GM11168 (cell line): Measurements from ENCODE around the gene UGT1A9.
"Not testable (repeated sequence)": the region's sequence is repeated elsewhere in the genome, so short reads cannot be mapped to it uniquely, and the experiment has no call there.

Source experiments
- in situ Hi-C: fragments of 300-500 bp; cut with MboI; formaldehyde crosslinking; loops from one replicate; pipeline ENCODE4 v1.12.0; 2022; ENCODE audit warnings: low sequenced_read_pairs; ENCODE audit not compliant: unreplicated experiment

The UGT1A9 gene

DNA sequence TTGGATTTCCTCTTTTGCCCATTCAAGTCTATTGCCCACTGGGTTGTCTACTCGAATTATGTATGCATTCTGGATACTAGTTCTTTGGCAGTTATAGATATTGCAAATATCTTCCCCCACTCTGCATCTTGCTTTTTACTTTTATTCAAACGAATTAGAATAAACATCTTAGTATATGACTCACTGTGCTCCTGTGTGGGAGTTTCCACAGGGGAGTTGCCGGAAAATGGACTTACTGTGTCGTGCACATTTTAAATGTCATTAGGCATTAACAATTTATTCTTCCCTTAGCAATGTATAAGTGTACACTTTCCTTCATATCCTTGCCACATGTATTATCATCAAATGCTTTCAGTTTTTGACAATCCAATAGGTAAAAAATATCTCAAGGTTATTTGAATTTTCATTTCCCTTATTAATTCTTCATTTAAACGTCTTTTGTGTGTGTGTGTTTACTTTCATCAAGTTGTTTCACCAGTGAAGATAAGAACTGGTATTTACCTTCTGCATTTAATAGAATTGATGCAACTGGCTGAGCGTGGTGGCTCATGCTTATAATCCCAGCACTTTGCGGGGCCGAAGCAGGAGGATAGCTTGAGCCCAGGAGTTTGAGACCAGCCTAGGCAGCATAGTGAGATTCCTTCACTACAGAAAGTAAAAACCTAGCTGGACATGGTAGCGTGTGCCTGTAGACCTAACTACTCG is 36.4 kb downstream of the UGT1A9 start:
- in situ Hi-C loops = no loop called here

DNA sequence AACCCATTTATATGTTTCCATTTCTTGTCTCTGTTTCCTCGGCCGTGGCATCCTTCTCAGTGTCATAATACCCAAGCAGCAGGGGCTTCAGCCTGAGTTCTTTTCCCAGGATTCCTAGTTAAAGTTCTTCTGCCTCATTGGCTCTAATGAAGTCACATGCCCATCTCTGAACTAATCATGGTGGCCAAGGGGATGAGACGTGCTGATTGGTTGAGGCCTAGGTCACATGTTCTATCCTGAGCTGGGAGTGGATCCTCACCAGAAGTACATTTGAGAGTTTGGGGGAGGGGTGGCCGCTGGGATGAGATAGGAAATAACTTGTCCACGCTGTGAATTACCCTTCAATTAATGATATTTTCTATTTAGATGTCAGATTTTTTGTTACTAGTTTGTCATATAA is 37.2 kb downstream of the UGT1A9 start:
- in situ Hi-C loops = no loop called here

DNA sequence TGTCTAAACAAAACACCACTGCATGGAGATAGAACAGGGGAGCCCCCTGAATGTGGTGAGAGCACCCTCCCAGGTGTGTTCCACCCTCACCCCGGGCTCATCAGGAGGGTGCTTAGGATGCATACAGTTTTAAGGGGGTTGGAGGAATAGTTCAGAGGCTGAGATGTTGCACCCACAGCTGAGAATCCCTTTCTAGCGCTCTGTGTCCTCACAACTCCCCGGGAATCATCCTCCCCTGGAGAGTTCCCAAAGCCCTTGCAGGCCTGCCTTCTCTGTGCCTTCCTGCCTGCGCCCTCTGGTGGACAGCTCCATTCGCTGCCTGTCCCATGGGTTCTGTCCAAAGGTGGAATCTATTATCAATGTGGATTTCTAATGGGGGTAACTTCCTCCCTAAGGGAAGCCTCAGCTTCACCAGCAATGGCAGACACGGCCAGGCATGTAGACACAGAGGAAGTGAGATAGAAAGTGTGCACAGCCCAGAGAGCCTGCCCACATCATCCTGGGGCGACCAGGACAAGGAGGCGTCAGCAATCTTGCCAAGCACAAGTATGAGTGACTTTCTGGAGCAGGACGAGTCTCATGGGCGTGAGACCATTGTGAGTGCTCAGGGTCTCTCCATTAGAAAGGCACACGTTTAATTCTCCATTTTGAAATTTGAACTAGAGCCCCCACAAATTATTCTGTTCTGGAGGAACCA is 39.8 kb downstream of the UGT1A9 start:
- in situ Hi-C loops = loop anchor here (10.0 kb wide), 1 partner anchor 227 kb away; no protein-coding TSS in a partner anchor

DNA sequence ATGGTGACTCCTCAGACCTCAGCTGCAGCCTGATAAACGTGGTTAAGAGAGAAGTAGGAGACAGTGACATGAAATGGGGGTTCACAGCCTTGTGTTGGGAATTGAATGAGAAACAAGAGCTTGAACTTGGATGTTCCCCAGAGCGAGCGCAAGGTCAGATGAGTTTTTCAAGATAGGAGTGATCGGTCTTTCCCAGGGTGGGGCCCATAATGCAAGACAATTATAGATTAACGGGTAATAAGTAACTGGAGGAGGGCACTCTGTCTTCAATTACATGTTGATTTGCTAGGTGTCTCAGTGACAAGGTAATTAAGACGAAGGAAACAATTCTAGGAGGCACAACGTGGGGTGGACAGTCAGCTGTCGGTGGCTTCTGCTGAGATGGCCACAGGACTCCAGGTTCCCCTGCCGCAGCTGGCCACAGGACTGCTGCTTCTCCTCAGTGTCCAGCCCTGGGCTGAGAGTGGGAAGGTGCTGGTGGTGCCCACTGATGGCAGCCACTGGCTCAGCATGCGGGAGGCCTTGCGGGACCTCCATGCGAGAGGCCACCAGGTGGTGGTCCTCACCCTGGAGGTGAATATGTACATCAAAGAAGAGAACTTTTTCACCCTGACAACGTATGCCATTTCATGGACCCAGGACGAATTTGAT is 41.0 kb downstream of the UGT1A9 start, which contains the start of gene UGT1A5:
Gene UGT1A5 (plus strand): TSS at position 297 of the 651 bp plus-strand sequence. CDS start 85 bp downstream, at position 382.
- in situ Hi-C loops = loop anchor here (10.0 kb wide), 1 partner anchor 228 kb away; no protein-coding TSS in a partner anchor

DNA sequence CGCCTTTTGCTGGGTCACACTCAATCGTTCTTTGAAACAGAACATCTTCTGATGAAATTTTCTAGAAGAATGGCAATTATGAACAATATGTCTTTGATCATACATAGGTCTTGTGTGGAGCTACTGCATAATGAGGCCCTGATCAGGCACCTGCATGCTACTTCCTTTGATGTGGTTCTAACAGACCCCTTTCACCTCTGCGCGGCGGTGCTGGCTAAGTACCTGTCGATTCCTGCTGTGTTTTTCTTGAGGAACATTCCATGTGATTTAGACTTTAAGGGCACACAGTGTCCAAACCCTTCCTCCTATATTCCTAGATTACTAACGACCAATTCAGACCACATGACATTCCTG is 41.5 kb downstream of the UGT1A9 start:
- in situ Hi-C loops = loop anchor here (10.0 kb wide), 1 partner anchor 228 kb away; no protein-coding TSS in a partner anchor

DNA sequence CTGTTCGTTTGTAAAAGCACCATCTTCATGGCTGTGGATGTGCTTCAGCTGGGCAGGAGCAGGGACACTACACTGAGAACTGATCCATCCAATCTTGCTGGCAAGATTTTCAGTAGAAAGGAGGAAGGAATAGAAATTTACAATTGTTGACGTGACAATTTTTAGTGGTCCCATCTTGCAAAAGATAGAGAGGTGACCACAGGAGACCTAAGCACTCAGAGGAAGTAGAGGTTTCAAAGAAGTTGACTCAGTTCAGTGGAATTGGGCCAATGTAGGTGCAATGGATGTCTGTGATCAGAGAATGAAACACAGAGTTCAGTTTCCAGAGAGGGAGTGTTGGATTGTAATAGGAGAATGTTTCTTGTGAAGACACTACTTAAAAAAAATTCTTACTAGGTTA is 42.4 kb downstream of the UGT1A9 start:
- in situ Hi-C loops = loop anchor here (10.0 kb wide), 1 partner anchor 229 kb away; no protein-coding TSS in a partner anchor

DNA sequence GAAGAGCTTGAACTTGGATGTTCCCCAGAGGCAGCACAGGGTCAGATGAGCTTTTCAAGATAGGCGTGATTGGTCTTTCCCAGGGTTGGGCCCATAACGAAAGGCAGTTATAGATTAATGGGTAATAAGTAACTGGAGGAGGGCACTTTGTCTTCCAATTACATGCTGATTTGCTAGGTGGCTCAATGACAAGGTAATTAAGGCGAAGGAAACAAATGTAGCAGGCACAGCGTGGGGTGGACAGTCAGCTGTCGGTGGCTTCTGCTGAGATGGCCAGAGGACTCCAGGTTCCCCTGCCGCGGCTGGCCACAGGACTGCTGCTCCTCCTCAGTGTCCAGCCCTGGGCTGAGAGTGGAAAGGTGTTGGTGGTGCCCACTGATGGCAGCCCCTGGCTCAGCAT is 46.9 kb downstream of the UGT1A9 start, which contains the start of gene UGT1A4:
Gene UGT1A4 (plus strand): TSS at position 185 of the 400 bp plus-strand sequence. CDS start 85 bp downstream, at position 270.
- in situ Hi-C loops = loop anchor here (10.0 kb wide), 1 partner anchor 234 kb away; no protein-coding TSS in a partner anchor

DNA sequence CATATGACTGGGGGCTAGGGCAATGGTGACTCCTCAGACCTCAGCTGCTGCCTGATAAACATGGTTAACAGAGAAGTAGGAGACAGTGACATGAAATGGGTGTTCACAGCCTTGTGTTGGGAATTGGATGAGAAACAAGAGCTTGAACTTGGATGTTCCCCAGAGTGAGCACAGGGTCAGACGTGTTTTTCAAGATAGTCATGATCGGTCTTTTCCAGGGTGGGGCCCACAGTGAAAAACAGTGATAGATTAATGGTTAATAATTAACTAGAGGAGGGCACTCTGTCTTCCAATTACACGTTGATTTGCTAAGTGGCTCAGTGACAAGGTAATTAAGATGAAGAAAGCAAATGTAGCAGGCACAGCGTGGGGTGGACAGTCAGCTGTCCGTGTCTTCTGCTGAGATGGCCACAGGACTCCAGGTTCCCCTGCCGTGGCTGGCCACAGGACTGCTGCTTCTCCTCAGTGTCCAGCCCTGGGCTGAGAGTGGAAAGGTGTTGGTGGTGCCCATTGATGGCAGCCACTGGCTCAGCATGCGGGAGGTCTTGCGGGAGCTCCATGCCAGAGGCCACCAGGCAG is 57.1 kb downstream of the UGT1A9 start, which contains the start of gene UGT1A3:
Gene UGT1A3 (plus strand): TSS at position 320 of the 579 bp plus-strand sequence. CDS start 85 bp downstream, at position 405.
- in situ Hi-C loops = no loop called here

DNA sequence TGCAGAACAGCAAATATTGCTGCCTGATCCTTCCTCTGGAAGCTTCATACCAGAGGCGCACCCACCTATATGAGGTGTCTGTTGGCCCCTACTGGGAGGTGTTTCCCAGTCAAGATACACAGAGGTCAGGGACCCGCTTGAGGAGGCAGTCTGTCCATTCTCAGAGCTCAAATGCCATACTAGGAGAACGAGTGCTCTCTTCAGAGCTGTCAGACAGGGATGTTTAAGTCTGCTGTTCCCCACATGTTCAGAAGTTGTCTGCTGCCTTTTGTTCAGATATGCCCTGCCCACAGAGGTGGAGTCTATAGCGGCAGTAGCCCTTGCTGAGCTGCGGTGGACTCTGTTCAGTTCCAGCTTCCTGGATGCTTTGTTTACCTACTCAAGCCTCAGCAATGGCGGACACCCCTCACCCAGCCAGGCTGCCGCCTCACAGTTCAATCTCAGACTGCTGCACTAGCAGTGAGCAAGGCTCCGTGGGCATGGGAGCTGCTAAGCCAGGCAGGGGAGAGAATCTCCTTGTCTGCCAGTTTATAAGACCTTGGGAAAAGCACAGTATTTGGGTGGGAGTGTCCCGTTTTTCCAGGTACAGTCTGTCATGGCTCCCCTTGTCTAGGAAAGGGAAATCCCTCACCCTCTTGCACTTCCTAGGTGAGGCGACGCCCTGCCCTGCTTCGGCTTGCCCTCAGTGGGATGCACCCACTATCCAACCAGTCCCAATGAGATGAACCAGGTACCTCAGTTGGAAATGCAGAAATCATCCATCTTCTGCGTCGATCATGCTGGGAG is 65.4 kb downstream of the UGT1A9 start:
- in situ Hi-C loops = not testable (repeated sequence)

DNA sequence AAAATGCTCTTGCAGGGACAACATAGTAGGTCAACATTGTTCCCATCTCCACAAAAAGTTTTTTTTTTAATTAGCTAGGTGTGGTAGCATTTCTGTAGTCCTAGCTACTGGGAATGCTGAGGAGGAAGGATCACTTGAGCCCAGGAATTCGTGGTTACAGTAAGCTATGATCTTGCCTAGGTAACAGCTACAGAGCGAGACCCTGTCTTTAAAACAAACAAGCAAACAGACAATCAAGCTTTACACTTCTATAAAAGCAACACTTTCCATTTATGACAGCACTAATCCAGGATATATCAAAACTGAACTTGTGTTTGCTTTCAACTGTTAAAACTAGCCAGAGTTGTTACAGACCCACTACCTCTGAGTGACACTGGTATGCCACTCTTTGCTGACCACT is 69.2 kb downstream of the UGT1A9 start:
- in situ Hi-C loops = no loop called here

DNA sequence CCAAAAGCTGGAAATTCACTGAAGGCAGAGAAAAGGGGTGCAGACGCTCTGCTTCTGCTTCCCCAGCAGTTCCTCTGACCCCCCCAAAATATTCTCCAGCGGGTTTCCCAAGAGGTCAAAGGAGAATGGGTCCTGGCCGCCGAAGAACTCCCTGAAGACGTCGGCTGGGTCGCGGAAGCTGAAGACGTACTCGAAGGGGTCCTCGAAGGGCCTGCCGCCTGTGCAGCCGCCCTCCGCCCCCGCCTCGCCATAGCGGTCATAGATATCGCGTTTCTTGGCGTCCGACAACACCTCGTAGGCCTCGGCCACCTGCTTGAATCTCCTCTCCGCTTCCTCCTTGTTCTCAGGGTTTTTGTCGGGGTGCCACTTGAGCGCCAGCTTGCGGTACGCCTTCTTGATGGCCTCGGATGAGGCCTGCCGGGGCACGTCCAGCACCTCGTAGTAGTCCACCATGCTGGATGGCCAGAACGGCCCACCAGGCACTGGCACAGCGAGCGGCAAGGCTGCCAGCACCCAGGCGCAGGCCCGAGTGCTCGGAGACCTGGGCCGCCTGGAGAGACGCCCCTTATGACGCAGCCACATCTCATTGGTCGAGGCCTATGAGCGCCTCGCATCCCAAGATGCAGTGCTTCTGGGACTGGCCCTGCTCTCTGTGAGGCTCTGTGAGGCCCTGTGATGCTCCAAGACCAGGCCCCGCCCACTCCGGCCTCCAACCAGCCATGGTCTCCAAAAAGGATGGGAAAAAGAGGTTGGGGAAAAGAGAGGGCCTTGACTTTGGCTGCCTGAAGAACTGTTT is 72.0 kb downstream of the UGT1A9 start:
- in situ Hi-C loops = no loop called here

DNA sequence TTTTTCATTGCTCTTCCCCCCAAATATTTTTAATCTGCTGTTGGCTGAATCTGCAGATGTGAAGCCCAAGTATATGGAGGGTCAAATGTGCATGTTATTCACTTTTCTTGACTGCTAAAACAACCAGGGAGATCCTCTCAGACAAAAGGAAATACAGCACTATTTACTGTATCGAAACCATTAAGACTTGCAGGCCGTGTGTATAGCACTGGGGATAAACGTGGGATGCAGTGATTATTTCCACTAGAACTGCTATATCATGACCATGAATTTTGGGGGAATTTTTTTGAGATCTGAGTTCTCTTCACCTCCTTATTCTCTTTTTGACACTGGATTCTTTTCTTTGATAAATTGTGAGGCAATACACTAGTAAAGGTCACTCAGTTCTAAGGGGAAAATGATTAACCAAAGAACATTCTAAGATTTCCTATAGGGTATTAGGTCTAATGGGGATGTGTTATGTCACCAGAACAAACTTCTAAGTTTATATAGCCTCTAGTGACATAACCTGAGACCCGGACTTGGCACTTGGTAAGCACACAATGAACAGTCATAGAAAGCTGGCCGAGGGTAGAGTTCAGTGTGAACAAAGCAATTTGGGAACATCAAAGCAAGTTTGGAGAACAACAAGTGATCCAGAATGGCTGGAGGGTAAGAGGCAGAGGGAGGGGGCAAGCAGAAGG is 73.5 kb downstream of the UGT1A9 start:
- in situ Hi-C loops = no loop called here

DNA sequence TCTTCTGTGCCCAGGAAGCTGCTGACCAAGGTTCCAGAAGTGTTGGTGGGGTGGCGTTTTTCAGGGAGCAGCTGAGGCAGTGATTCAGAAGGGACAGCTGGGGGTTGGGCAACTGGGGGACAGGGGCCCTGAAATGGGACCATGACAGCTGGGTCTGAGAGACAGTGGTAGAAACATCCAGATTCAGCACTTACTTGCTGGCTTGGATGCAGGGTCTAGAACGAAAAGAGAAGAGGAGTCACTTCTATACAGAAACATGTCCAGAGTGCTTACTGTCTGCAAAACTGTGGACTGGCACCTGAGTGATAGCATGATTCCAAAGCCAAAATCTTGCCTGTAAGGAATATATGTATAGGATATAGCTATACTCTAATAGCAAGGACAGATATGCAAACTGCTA is 74.1 kb downstream of the UGT1A9 start:
- in situ Hi-C loops = not testable (repeated sequence)

DNA sequence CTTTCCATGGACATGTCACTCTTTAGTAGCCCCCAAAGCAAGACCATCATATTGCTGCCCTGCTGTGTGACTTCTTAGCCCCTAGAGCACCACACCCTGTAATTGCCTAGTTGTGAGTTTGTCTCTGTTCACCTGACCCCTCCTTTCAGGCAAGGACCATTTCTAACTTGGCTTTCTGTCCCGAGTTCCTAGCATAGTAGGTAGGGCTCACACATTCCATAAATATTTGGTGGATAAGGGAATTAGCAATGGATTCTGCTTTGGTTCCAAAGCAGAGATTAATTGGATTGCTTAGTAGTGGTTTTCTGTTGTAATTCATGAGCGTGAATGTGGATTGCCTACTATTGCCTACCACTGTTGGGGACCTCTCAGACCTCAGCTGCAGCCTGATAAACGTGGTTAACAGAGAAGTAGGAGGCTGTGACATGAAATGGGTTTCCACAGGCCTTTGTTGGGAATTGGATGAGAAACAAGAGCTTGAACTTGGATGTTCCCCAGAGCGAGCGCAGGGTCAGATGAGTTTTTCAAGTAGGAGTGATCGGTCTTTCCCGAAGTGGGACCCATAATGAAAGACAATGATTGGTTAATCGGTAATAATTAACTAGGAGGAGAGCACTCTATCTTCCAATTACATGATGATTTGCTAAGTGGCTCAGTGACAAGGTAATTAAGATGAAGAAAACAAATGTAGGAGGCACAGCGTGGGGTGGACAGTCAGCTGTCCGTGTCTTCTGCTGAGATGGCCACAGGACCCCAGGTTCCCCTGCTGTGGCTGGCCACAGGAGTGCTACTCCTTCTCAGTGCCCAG is 75.0 kb downstream of the UGT1A9 start:
- in situ Hi-C loops = no loop called here

DNA sequence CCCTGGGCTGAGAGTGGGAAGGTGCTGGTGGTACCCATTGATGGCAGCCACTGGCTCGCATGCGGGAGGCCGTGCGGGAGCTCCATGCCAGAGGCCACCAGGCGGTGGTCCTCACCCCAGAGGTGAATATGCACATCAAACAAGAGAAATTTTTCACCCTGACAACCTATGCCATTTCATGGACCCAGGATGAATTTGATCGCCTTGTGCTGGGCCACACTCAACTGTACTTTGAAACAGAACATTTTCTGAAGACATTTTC is 75.5 kb downstream of the UGT1A9 start:
- in situ Hi-C loops = no loop called here

DNA sequence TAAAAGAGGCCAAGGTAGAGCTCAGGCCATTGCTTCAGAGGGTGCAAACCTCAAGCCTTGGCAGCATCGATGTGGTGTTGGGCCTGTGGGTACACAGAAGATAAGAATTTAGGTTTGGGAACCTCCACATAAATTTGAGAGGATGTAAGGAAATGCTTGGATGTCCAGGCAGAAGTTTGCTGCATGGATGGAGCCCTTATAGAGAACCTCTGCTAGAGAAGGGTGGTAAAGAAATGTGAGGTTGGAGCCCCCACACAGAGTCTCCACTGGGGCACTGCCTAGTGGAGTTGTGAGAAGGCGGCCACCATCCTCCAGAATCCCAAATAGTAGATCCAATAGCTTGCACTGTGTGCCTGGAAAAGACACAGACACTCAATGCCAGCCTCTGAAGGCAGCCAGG is 79.0 kb downstream of the UGT1A9 start:
- in situ Hi-C loops = not testable (repeated sequence)

DNA sequence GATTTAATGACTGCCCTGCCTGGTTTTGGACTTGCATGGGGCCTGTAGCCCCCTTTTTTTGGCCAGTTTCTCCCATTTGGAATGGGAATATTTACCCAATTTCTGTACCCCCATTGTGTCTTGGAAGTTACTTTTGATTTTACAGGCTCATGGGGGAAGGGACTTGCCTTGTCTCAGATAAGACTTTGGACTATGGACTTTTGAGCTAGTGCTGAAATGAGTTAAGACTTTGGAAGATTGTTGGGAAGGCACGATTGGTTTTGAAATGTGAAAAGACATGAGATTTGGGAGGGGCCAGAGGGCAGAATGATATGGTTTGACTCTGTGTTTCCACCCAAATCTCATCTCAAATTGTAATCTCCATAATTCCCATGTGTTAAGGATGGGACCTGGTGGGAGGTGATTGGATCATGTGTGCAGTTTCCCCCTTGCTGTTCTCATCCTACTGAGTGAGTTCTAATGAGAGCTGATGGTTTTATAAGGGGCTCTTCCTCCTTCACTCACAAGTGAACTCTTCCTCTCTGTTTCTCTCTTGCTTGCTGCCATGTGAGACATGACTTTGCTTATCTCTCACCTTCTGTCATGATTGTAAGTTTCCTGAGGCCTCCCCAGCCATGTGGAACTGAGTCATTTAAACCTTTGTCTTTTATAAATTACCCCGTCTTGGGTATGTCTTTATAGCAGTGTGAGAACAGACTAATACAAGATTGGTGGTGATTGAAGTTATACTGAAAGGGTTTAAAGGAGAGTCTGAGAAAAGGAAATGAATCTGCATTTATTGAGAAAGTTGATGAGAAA is 79.7 kb downstream of the UGT1A9 start:
- in situ Hi-C loops = not testable (repeated sequence)
